ENCODE data around the gene FYB1. TPM values are rescaled to one million over a fixed set of nuclear protein-coding genes. Genes with fewer than 3 reads are reported as not detected.
A peak's percentile ranks its signal among the peaks of the same experiment; 100 is the strongest.

FYB1 gene
- total RNA-seq, 4 donors from 2014 or later: 1.5 to 3.9 (median 3.0) TPM

DNA sequence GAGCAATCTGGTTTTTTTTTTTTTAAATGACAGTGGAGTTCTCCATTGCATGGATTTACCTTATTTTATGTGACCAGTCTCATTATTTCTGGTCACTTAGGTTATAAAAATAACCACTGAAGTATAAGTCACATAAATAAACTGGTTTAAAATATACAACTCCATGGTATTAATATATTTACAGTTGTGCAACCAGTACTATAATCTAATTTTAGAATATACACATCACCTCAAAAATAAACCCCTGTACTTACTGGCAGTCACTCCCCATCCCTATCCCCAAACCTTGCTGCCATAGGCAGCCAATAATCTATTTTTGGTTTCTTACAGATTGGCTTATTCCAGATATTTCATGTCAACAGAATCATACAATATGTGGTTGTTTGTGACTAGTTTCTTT is 57.8 kb downstream of the FYB1 start:
- H3K27ac ChIP-seq: no peak overlapping the region
- DNase-seq (ENCODE audit: low spot score in 2 of 2): no peak
- no peak overlapping the region for H3K4me3 ChIP-seq
- H3K4me1 ChIP-seq: no peaks in the 10 kb centered on the region
- TF ChIP-seq POLR2A (IDR thresholded peaks at IDR 0.05) (no peak), EP300 (IDR thresholded peaks at IDR 0.05) (no peak), POLR2AphosphoS5 (IDR thresholded peaks at IDR 0.05) (no peak)
- TF ChIP-seq, protein P1, sequence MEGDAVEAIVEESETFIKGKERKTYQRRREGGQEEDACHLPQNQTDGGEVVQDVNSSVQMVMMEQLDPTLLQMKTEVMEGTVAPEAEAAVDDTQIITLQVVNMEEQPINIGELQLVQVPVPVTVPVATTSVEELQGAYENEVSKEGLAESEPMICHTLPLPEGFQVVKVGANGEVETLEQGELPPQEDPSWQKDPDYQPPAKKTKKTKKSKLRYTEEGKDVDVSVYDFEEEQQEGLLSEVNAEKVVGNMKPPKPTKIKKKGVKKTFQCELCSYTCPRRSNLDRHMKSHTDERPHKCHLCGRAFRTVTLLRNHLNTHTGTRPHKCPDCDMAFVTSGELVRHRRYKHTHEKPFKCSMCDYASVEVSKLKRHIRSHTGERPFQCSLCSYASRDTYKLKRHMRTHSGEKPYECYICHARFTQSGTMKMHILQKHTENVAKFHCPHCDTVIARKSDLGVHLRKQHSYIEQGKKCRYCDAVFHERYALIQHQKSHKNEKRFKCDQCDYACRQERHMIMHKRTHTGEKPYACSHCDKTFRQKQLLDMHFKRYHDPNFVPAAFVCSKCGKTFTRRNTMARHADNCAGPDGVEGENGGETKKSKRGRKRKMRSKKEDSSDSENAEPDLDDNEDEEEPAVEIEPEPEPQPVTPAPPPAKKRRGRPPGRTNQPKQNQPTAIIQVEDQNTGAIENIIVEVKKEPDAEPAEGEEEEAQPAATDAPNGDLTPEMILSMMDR (IDR thresholded peaks at IDR 0.05): no peak
- no peaks in the 10 kb centered on the region for H3K36me3 ChIP-seq
- no peaks in the 10 kb centered on the region for H3K27me3 ChIP-seq
- no peaks in the 10 kb centered on the region for H3K9me3 ChIP-seq

DNA sequence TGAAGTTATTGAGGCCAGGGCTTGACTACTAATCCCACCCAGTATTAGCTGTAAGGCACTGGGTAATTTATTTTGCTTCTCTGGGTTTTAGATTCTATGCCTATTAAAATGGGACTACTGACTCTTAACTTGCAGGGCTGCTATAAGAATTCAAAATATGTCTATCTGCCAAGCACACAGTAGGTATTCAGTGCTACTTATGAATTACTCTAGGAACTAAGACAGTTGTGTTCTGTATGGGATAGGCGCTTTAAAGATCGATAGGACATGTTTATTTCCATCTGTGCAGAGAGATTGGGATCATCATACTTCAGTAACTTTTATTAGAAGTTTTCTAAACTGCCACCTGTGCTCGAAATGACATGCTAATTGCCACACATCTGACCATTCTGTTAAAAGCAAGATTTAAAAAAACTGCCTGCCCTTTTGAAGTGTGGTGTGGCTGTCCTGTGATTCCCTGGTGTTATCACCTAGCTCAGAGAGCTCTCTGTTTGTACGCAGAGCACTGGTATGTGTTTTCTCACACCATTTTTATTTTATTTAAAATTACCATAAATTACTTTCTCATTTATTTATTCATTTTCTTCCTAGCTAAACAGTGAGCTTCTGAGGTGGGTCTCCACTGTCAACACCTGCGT is 58.7 kb downstream of the FYB1 start:
- Histone ChIP-seq H3K9me3 (no peaks in the 10 kb centered on the region), H3K4me1 (no peaks in the 10 kb centered on the region), H3K36me3 (no peaks in the 10 kb centered on the region), H3K27me3 (no peaks in the 10 kb centered on the region), H3K27ac (no peak overlapping the region), H3K4me3 (no peak overlapping the region)
- no peak for DNase-seq (ENCODE audit: low spot score in 2 of 2)
- TF ChIP-seq POLR2AphosphoS5 (IDR thresholded peaks at IDR 0.05) (no peak), POLR2A (IDR thresholded peaks at IDR 0.05) (no peak), EP300 (IDR thresholded peaks at IDR 0.05) (no peak)
- TF ChIP-seq, protein P1 (IDR thresholded peaks at IDR 0.05): no peak
- WGBS: 71% methylated on average over 5 of the region's 5 CpGs

DNA sequence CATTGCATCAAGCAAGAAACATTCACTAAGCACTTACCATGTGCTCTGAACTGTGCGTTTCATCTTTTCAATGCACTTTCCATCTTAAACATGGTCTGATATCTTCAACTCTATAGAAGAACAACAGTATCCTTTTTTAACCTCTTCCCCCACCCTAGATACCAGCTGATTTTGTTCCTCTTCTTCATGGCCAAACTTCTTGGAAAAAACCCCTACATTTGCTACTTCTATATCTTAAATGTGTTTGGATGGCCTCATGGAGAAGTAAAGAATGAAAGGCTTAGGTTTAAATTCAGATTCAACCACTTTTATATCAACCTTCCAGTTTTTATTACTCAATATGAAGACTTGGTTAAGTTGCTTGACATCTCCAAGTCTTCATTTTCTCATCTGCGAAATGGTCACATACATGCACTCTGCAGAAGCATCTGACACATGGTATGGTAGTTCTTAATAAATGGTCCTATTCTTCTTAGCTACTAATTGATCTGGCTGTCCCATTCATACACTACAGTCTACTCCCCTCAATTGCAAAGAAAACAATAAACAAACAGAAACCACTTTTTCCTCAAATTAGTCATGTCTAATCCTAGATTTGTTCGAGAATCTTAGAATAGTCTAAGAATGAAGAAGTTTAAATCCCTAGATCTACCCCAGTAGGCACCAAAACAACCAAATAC is 59.4 kb downstream of the FYB1 start:
- Histone ChIP-seq H3K4me3 (no peak overlapping the region), H3K36me3 (no peaks in the 10 kb centered on the region), H3K4me1 (no peaks in the 10 kb centered on the region), H3K9me3 (no peaks in the 10 kb centered on the region), H3K27ac (no peak overlapping the region), H3K27me3 (no peaks in the 10 kb centered on the region)
- 84% methylated on average over 3 of the region's 3 CpGs for WGBS
- no peak for TF ChIP-seq EP300 (IDR thresholded peaks at IDR 0.05)
- DNase-seq (ENCODE audit: low spot score in 2 of 2): no peak

DNA sequence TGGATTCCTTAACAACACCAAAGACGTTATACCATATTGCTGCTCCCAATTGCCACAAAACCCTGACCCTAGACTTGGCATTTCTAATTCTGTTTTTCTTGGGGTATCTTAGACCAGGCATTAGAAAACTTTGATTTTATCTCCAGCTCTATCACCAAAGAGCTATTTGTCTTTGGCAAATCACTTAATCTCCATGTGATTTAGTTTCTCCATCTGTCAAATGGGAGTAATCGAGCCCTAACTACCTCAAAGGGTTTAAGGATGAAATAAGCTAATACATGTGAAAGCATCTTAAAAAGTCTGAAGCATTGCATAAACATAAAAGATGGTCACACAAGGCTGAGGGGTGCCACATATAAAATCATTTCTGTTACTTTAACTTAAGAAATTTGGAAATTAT is 60.6 kb downstream of the FYB1 start:
- WGBS: 88% methylated on average over 2 of the region's 2 CpGs

DNA sequence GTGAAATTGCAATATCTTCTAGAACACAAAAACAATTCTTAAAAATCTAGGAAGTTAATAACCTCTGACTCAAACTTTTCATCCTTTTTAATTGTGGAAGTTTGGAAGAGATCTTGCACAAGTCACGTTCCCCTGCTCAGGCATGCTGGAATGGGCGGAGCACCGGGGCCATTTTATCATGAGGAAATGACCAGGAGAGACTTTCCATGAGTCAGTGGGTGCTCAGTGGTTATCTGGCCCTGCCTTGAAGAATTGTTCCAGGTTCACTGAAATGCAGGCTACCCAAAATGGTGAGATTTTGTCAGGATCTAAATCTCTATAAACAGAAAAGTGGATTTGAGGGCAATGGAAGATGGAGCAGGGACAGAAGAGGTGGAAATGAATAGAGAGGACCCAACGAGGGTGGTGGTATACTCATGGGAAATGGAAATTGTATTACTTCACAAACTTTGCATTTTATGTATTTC is 61.2 kb downstream of the FYB1 start:
- no peak overlapping the region for H3K4me3 ChIP-seq
- no peaks in the 10 kb centered on the region for H3K27me3 ChIP-seq
- H3K9me3 ChIP-seq: no peaks in the 10 kb centered on the region
- H3K27ac ChIP-seq: no peak overlapping the region
- WGBS: 61% methylated on average over 4 of the region's 4 CpGs
- no peaks in the 10 kb centered on the region for H3K36me3 ChIP-seq
- no peaks in the 10 kb centered on the region for H3K4me1 ChIP-seq
- DNase-seq (ENCODE audit: low spot score in 2 of 2): peak in 1 of 2 donors; percentile 64
- TF ChIP-seq POLR2A (IDR thresholded peaks at IDR 0.05) (no peak), POLR2AphosphoS5 (IDR thresholded peaks at IDR 0.05) (no peak), EP300 (IDR thresholded peaks at IDR 0.05) (no peak)
- TF ChIP-seq, protein P1 (IDR thresholded peaks at IDR 0.05): no peak

More for the DNA sequence above, 60.6 kb downstream of the FYB1 start:
- H3K36me3 ChIP-seq: no peaks in the 10 kb centered on the region
- no peaks in the 10 kb centered on the region for H3K4me1 ChIP-seq
- no peak overlapping the region for H3K27ac ChIP-seq
- H3K4me3 ChIP-seq: no peak overlapping the region
- no peaks in the 10 kb centered on the region for H3K27me3 ChIP-seq
- TF ChIP-seq POLR2AphosphoS5 (IDR thresholded peaks at IDR 0.05) (no peak), EP300 (IDR thresholded peaks at IDR 0.05) (no peak), POLR2A (IDR thresholded peaks at IDR 0.05) (no peak)
- TF ChIP-seq, protein P1 (IDR thresholded peaks at IDR 0.05): no peak
- no peak for DNase-seq (ENCODE audit: low spot score in 2 of 2)
- H3K9me3 ChIP-seq: no peaks in the 10 kb centered on the region

Data from suprapubic skin (tissue), 4 donors.